VCaP (cell line): ENCODE results near the gene RAB40C.

Experiments used
- H3K27ac ChIP-seq: fragments of 450-650 bp; 2 replicates; pipeline ENCODE4 v1.5.1; 2017
- CTCF ChIP-seq: fragments of 450-650 bp; conservative IDR thresholded peaks from 2 replicates; pipeline ENCODE4 v1.5.1; 2017; ENCODE audit warnings: mild to moderate bottlenecking, moderate library complexity

The RAB40C gene

GRCh38 chr16:660132-660458 lies 70.2 kb downstream of the RAB40C start:
- peak overlapping the region; percentile 81 for H3K27ac ChIP-seq
- TF ChIP-seq CTCF = no peak

- peak; percentile 58 for TF ChIP-seq CTCF
- H3K27ac ChIP-seq = peak overlapping the region; percentile 81
Measured at GRCh38 chr16:660459-661183, 70.8 kb downstream of the RAB40C start.

- peak overlapping the region; percentile 81 for H3K27ac ChIP-seq
- no peak for TF ChIP-seq CTCF
Measured at GRCh38 chr16:661184-661821, 71.4 kb downstream of the RAB40C start.

- TF ChIP-seq CTCF = no peak
- peak overlapping the region; percentile 81 for H3K27ac ChIP-seq
Measured at GRCh38 chr16:662095-662494, 72.2 kb downstream of the RAB40C start.

GRCh38 chr16:662597-662996 lies 72.7 kb downstream of the RAB40C start:
- H3K27ac ChIP-seq = no peak overlapping the region
- no peak for TF ChIP-seq CTCF

- TF ChIP-seq CTCF = no peak
- H3K27ac ChIP-seq = peak overlapping the region; percentile 86
Measured at GRCh38 chr16:666572-666971, 76.7 kb downstream of the RAB40C start.

- TF ChIP-seq CTCF = no peak
- peak overlapping the region; percentile 86 for H3K27ac ChIP-seq
Measured at GRCh38 chr16:667113-667779, 77.4 kb downstream of the RAB40C start.
